Stimulated activated CD4-positive, alpha-beta T cell treated with anti-CD3 and anti-CD28 coated beads, Interleukin-15, amount 100 ng/mL, for 48 hours (primary cell): ENCODE measurements around the gene TBL2.
A peak's percentile ranks its signal among the peaks of the same experiment; 100 is the strongest.
"Not testable (repeated sequence)": the region's sequence is repeated elsewhere in the genome, so short reads cannot be mapped to it uniquely, and the experiment has no call there.

Source experiments
- DNase-seq, 2 donors: peaks; one replicate each; pipeline ENCODE4 v3.0.0-alpha.2; 2020; ENCODE audit warnings: low read depth in 2 of 2

Gene TBL2, protein sequence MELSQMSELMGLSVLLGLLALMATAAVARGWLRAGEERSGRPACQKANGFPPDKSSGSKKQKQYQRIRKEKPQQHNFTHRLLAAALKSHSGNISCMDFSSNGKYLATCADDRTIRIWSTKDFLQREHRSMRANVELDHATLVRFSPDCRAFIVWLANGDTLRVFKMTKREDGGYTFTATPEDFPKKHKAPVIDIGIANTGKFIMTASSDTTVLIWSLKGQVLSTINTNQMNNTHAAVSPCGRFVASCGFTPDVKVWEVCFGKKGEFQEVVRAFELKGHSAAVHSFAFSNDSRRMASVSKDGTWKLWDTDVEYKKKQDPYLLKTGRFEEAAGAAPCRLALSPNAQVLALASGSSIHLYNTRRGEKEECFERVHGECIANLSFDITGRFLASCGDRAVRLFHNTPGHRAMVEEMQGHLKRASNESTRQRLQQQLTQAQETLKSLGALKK

DNA sequence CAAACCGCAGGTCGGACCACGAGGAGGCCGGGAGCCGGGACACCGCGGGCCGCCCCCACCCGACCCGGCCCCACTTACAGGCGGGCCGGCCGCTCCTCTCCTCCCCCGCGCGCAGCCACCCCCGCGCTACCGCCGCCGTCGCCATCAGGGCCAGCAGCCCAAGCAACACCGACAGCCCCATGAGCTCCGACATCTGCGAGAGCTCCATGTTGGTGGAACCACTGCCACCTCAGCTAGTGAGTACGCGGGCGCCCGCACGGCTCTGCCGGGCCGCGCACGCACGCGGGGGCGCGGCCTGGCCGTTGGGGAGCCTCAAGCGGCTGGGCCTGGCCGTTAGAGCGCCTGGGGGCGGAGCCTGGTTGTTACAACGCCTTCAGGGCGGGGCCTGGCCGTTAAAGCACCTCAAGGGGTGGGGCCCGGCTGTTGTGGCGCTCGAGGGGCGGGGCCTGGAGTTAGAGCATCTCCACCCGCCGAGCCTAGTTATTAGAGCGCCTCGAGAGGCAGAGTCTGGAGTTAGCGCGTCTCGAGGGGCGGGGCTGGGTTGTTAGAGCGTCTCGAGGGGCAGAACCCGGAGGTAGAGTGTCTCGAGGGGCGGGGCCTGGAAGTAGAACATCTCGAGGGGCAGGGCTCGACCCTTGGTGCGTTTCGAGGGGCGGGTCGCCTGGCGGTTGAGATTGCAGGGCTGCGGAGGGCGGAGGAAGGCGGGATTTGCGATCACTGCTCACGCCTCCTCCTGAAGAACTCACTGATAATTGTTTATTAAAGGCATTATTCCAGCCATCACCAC, at the start of gene TBL2:
Gene TBL2, minus strand, starts transcription at position 238 of the 787 bp plus-strand sequence. Its CDS starts 30 bp downstream, at position 208.
- DNase-seq = peak; percentile 98

GRCh38 chr7:73626814-73627213, 48.4 kb upstream of the TBL2 start:
- DNase-seq = no peak

GRCh38 chr7:73625276-73625675, 46.9 kb upstream of the TBL2 start:
- DNase-seq = no peak

DNA sequence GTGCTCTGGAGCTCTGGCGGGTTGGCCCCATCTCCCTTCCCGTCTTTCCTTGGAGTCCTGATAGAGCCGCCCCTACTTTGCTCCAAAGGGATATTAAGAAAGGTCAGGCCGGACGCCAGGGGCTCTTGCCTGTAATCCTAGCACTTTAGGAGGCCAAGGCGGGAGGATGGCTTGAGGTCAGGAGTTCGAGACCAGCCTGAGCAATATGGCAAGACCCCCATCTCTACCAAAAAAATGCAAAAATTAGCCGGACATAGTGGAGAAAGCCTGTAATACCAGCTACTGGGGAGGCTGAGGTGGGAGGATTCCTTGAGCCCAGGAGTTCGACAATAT, 46.3 kb upstream of the TBL2 start:
- no peak for DNase-seq

GRCh38 chr7:73623798-73624668, 45.7 kb upstream of the TBL2 start, which contains the start of gene MLXIPL:
MLXIPL (minus strand) TSS chr7:73624522; CDS start chr7:73624492, 30 bp downstream.
- DNase-seq = peak; percentile 44 to 72

DNA sequence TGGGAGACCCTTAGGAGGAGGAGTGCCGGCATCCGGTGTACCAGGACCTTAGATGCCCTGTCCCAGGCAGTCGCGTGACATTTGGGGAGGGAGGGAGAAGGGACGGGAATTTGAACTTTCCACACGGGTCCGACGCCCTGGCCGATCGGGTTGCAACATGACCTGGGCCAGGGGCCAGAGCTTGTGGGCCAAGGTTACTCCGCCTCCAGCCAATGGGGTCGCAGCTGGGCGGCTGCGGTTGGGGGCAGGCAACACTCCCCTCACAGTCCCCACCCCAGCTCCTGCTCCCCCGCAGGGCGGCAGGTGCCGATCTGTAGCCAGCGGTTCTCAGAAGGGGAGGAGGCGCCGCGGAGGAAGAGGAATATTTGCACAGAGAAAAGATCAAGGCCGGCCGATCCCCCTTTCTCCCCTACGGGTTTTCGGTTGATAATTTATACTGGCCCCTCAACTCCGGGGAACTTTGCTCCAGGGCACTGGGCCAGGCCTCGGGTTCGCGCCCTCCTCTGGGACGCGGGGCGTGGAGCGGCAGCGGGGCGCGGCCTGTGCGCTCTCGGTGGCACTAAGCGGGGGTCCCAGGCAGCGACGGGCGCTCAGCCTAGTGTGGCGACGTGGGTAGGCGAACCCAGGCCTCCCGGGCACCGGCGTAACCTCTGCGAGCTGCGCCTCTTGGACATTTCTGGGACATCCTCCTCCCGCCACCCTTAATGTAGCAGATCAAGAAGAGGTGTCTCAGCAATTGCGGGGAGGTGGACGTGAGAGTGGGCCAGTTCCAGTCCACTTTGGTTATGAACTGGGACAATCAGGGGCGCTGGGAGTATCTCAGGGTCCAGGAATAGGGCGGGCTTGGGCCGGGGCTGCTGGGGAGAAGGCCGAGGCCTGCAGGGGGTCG, 44.8 kb upstream of the TBL2 start:
- DNase-seq = no peak

GRCh38 chr7:73622527-73622908, 44.1 kb upstream of the TBL2 start:
- DNase-seq = no peak

GRCh38 chr7:73621168-73622063, 43.0 kb upstream of the TBL2 start:
- no peak for DNase-seq

- DNase-seq = not testable (repeated sequence)
These were observed 41.0 kb upstream of the TBL2 start for GRCh38 chr7:73619394-73619793.

GRCh38 chr7:73618538-73618937, 40.2 kb upstream of the TBL2 start:
- DNase-seq = no peak

DNA sequence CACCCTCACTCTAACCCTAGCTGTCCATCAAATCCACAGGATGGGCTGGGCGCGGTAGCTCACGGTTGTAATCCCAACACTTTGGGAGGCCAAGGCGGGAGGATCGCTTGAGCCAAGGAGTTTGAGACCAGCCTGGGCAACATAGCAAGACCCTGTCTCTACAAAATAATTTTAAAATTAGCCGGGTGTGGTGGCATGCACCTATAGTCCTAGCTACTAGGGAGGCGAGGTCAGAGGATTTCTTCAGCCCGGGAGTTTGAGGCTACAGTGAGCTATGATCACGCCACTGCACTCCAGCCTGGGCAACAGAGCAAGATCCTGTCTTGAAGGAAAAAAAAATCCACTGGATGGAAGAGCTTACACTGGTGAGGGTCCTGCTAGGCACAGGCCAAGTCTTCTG, 39.1 kb upstream of the TBL2 start:
- DNase-seq = not testable (repeated sequence)

GRCh38 chr7:73615886-73616285, 37.5 kb upstream of the TBL2 start:
- no peak for DNase-seq

- DNase-seq = not testable (repeated sequence)
These were observed 36.6 kb upstream of the TBL2 start for GRCh38 chr7:73614937-73615336.

GRCh38 chr7:73613954-73614735, 35.8 kb upstream of the TBL2 start:
- no peak for DNase-seq

GRCh38 chr7:73612598-73613269, 34.4 kb upstream of the TBL2 start:
- DNase-seq = no peak

- no peak for DNase-seq
These were observed 32.7 kb upstream of the TBL2 start for GRCh38 chr7:73611017-73611555.

DNA sequence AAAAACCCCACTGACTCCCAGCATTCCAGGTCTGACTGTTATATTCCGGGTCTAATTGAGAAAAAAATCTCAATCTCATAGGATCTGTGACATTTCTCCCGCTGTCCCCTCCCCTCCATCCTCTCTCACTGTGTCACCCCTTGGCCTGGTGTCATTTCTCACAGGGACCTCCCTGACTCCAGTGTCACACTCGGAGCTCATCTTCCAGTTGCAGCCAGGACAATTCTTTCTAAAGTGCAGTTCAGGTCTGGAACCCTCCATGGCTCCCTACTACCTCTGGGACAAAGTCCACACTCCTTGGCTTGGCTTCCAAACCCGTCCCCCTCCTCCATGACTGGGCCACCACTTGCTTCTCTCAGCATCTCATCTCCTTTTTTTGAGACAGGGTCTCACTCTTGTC, 31.7 kb upstream of the TBL2 start:
- no peak for DNase-seq

- DNase-seq = not testable (repeated sequence)
These were observed 29.3 kb upstream of the TBL2 start for GRCh38 chr7:73607692-73607983.
